22Rv1 (cell line): ENCODE data around the gene CASK.

Experiments used
- ZFX ChIP-seq: fragments of 450-650 bp; IDR thresholded peaks from 2 replicates; pipeline ENCODE4 v1.6.1; 2017; ENCODE audit warnings: antibody characterized with exemption, borderline replicate concordance
- TF ChIP-seq, protein P1 (sequence below): fragments of 450-650 bp; IDR thresholded peaks from 2 replicates; pipeline ENCODE4 v1.5.1; 2017; ENCODE audit warnings: mild to moderate bottlenecking

DNA sequence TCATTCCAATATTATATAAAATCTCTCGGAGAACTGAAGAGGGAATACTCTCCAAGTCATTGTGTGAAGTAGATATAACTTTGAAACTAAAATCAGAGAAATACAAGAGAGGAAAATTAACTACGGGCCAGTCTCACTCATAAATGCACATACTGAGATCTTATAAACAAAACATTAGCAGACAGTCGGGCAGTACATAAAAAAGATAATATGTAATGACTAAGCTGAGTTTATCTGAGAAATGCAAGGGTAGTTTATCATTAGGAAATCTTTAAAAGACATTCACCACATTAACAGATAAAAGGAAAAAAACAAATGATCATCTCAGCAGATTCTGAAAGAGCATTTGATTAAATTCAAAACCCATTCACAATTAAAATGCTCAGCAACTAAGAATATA lies 359.5 kb downstream of the CASK start:
- TF ChIP-seq, protein P1, sequence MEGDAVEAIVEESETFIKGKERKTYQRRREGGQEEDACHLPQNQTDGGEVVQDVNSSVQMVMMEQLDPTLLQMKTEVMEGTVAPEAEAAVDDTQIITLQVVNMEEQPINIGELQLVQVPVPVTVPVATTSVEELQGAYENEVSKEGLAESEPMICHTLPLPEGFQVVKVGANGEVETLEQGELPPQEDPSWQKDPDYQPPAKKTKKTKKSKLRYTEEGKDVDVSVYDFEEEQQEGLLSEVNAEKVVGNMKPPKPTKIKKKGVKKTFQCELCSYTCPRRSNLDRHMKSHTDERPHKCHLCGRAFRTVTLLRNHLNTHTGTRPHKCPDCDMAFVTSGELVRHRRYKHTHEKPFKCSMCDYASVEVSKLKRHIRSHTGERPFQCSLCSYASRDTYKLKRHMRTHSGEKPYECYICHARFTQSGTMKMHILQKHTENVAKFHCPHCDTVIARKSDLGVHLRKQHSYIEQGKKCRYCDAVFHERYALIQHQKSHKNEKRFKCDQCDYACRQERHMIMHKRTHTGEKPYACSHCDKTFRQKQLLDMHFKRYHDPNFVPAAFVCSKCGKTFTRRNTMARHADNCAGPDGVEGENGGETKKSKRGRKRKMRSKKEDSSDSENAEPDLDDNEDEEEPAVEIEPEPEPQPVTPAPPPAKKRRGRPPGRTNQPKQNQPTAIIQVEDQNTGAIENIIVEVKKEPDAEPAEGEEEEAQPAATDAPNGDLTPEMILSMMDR: no peak
- TF ChIP-seq ZFX: no peak
